Measurements from ENCODE around the gene ETV3L. TPM values are rescaled to one million over a fixed set of nuclear protein-coding genes. Genes with fewer than 3 reads are reported as not detected.
A peak's percentile ranks its signal among the peaks of the same experiment; 100 is the strongest.

Gene ETV3L
- total and polyA plus RNA-seq, 2 experiments from 2014 or later, result not detected

- ATAC-seq, result no peak
- no peak overlapping the region for H3K27ac Mint-ChIP-seq
- TF ChIP-seq POLR2AphosphoS5 (IDR thresholded peaks at IDR 0.05; ENCODE audit: low read depth) (no peak), ZNF114 (CRISPR knock-in tag; IDR thresholded peaks at IDR 0.05) (no peak), ETS1 (IDR thresholded peaks at IDR 0.05) (no peak), EZH2 (IDR thresholded peaks at IDR 0.05; ENCODE audit: low read depth, unreplicated experiment) (no peak), CTCF (conservative IDR thresholded peaks at IDR 0.05; ENCODE audit: low read depth in 2 of 2) (no peak)
- H3K4me3 Mint-ChIP-seq, result no peak overlapping the region
- Histone ChIP-seq H3K36me3 (ENCODE audit: insufficient read depth) (no peaks in the 10 kb centered on the region), H3K27ac (ENCODE audit: low read depth) (no peak overlapping the region), H3K4me1 (ENCODE audit: insufficient read depth) (peaks cover 21% of the 10 kb centered on the region), H3K4me3 (no peak overlapping the region), H3K4me2 (no peak overlapping the region), H2AFZ (peak overlapping the region; percentile 75), H4K20me1 (replicated peaks; ENCODE audit: insufficient read depth) (no peaks in the 10 kb centered on the region), H3F3A (replicated peaks; ENCODE audit: low read depth) (no peaks in the 10 kb centered on the region), H3K79me2 (replicated peaks; ENCODE audit: insufficient read depth) (no peaks in the 10 kb centered on the region), H3K27me3 (ENCODE audit: insufficient read depth) (no peaks in the 10 kb centered on the region), H3K9me2 (ENCODE audit: insufficient read depth) (no peaks in the 10 kb centered on the region)
- H3K9me3 Mint-ChIP-seq, result no peaks in the 10 kb centered on the region
- peaks cover 20% of the 10 kb centered on the region for H3K4me1 Mint-ChIP-seq
- peaks cover 14% of the 10 kb centered on the region for H3K27me3 Mint-ChIP-seq (ENCODE audit: insufficient read depth, low read depth, poor library complexity)
- H3K36me3 Mint-ChIP-seq (ENCODE audit: low read depth), result no peaks in the 10 kb centered on the region; the same call in 2 of the 3 replicates
- no peak for DNase-seq (ENCODE audit: low spot score)
Measured at GRCh38 chr1:157090771-157091170, 8.8 kb downstream of the ETV3L start.

GRCh38 chr1:157090196-157090647 is 9.4 kb downstream of the ETV3L start:
- peak; percentile 96 for DNase-seq (ENCODE audit: low spot score)
- peak overlapping the region; percentile 75 for H2AFZ ChIP-seq
- TF ChIP-seq EZH2phosphoT487 (IDR thresholded peaks at IDR 0.05; ENCODE audit: unreplicated experiment), result no peak
- no peak for TF ChIP-seq STAT1 (IDR thresholded peaks at IDR 0.05; ENCODE audit: unreplicated experiment)
- TF ChIP-seq CTCF (conservative IDR thresholded peaks at IDR 0.05; ENCODE audit: low read depth in 2 of 2), result peak; percentile 93 to 99
- TF ChIP-seq JUNB (IDR thresholded peaks at IDR 0.05; ENCODE audit: unreplicated experiment), result no peak
- TF ChIP-seq ZNF114 (CRISPR knock-in tag; IDR thresholded peaks at IDR 0.05), result no peak
- no peak for TF ChIP-seq NANOG (IDR thresholded peaks at IDR 0.05; ENCODE audit: borderline replicate concordance)
- 0 out of 2 replicates have a peak, but pooled peaks have one; percentile 49 for TF ChIP-seq ZNF462 (CRISPR knock-in tag; IDR thresholded peaks at IDR 0.05)

More at GRCh38 chr1:157090196-157090647, 9.4 kb downstream of the ETV3L start:
- H3K4me3 ChIP-seq, result no peak overlapping the region
- no peaks in the 10 kb centered on the region for H3F3A ChIP-seq (replicated peaks; ENCODE audit: low read depth)
- no peak overlapping the region for H3K4me2 ChIP-seq
- no peaks in the 10 kb centered on the region for H3K36me3 ChIP-seq (ENCODE audit: insufficient read depth)
- H3K4me3 Mint-ChIP-seq, result no peak overlapping the region; the same call in 2 of the 3 replicates
- no peaks in the 10 kb centered on the region for H3K9me3 Mint-ChIP-seq
- no peak overlapping the region; the same call in 1 of the 2 replicates for H3K27ac Mint-ChIP-seq
- no peaks in the 10 kb centered on the region for H3K27me3 ChIP-seq (ENCODE audit: insufficient read depth)
- H3K27me3 Mint-ChIP-seq (ENCODE audit: insufficient read depth, low read depth, poor library complexity), result peaks cover 14% of the 10 kb centered on the region
- ATAC-seq, result peak; percentile 95
- H3K36me3 Mint-ChIP-seq (ENCODE audit: low read depth), result no peaks in the 10 kb centered on the region; the same call in 2 of the 3 replicates
- peaks cover 22% of the 10 kb centered on the region for H3K4me1 ChIP-seq (ENCODE audit: insufficient read depth)
- H3K27ac ChIP-seq (ENCODE audit: low read depth), result no peak overlapping the region
- H3K79me2 ChIP-seq (replicated peaks; ENCODE audit: insufficient read depth), result no peaks in the 10 kb centered on the region
- H3K4me1 Mint-ChIP-seq, result peaks cover 20% of the 10 kb centered on the region
- no peaks in the 10 kb centered on the region for H4K20me1 ChIP-seq (replicated peaks; ENCODE audit: insufficient read depth)
- no peaks in the 10 kb centered on the region for H3K9me2 ChIP-seq (ENCODE audit: insufficient read depth)
